ENCODE results near the gene WDFY3. TPM values are rescaled to one million over a fixed set of nuclear protein-coding genes. Genes with fewer than 3 reads are reported as not detected.

The WDFY3 gene
- total RNA-seq, 1 donor from 2014 or later, result 55.8 TPM

- Histone ChIP-seq H3K79me2 (ENCODE audit: low read depth) (no peaks in the 10 kb centered on the region), H3F3A (ENCODE audit: low read depth) (peaks cover 12% of the 10 kb centered on the region), H3K27ac (no peak overlapping the region), H3K4me3 (no peak overlapping the region), H3K9ac (no peak overlapping the region), H4K20me1 (ENCODE audit: low read depth) (no peaks in the 10 kb centered on the region), H3K9me3 (ENCODE audit: low read depth) (no peaks in the 10 kb centered on the region), H3K4me2 (peak overlapping the region; percentile 58), H3K27me3 (no peaks in the 10 kb centered on the region), H2AFZ (replicated peaks) (no peak overlapping the region), H3K4me1 (peaks cover 43% of the 10 kb centered on the region), H3K36me3 (no peaks in the 10 kb centered on the region)
- no peak overlapping the region for H3K4me3 Mint-ChIP-seq
- peaks cover 5% of the 10 kb centered on the region for H3K36me3 Mint-ChIP-seq
- peak; percentile 8 for DNase-seq (ENCODE audit: low spot score)
- H3K27ac Mint-ChIP-seq, result peak overlapping the region; percentile 28
- H3K27me3 Mint-ChIP-seq (ENCODE audit: insufficient read depth, low read depth), result no peaks in the 10 kb centered on the region
- H3K4me1 Mint-ChIP-seq, result peaks cover 48% of the 10 kb centered on the region
- H3K9me3 Mint-ChIP-seq, result no peaks in the 10 kb centered on the region
- no peak for TF ChIP-seq EZH2phosphoT487 (IDR thresholded peaks at IDR 0.05)
- TF ChIP-seq CTCF (IDR thresholded peaks at IDR 0.05), result no peak
- TF ChIP-seq EZH2 (IDR thresholded peaks at IDR 0.05), result no peak
Observed at GRCh38 chr4:84648178-84648577, 318.3 kb downstream of the WDFY3 start.

- Mint-ChIP-seq H3K9me3 (no peaks in the 10 kb centered on the region), H3K4me3 (no peak overlapping the region), H3K27ac (peak overlapping the region; percentile 1), H3K27me3 (ENCODE audit: insufficient read depth, low read depth) (no peaks in the 10 kb centered on the region), H3K36me3 (peaks cover 6% of the 10 kb centered on the region), H3K4me1 (peaks cover 45% of the 10 kb centered on the region)
- H3K4me1 ChIP-seq, result peaks cover 43% of the 10 kb centered on the region
- no peak overlapping the region for H3K27ac ChIP-seq
- H2AFZ ChIP-seq (replicated peaks), result no peak overlapping the region
- peaks cover 12% of the 10 kb centered on the region for H3F3A ChIP-seq (ENCODE audit: low read depth)
- TF ChIP-seq EZH2 (IDR thresholded peaks at IDR 0.05) (no peak), EZH2phosphoT487 (IDR thresholded peaks at IDR 0.05) (no peak), CTCF (IDR thresholded peaks at IDR 0.05) (no peak)
- no peaks in the 10 kb centered on the region for H3K36me3 ChIP-seq
- H4K20me1 ChIP-seq (ENCODE audit: low read depth), result no peaks in the 10 kb centered on the region
- H3K4me3 ChIP-seq, result no peak overlapping the region
- no peaks in the 10 kb centered on the region for H3K79me2 ChIP-seq (ENCODE audit: low read depth)
- H3K4me2 ChIP-seq, result peak overlapping the region; percentile 58
- no peak overlapping the region for H3K9ac ChIP-seq
- H3K9me3 ChIP-seq (ENCODE audit: low read depth), result no peaks in the 10 kb centered on the region
- peak; percentile 41 for DNase-seq (ENCODE audit: low spot score)
- H3K27me3 ChIP-seq, result no peaks in the 10 kb centered on the region
Observed at GRCh38 chr4:84647312-84647884, 319.1 kb downstream of the WDFY3 start.

GRCh38 chr4:84644087-84644486 lies 322.4 kb downstream of the WDFY3 start:
- H3K4me2 ChIP-seq, result no peak overlapping the region
- Mint-ChIP-seq H3K36me3 (peaks cover 4% of the 10 kb centered on the region), H3K4me1 (peaks cover 34% of the 10 kb centered on the region), H3K9me3 (no peaks in the 10 kb centered on the region), H3K27ac (no peak overlapping the region), H3K4me3 (no peak overlapping the region), H3K27me3 (ENCODE audit: insufficient read depth, low read depth) (no peaks in the 10 kb centered on the region)
- H3K27ac ChIP-seq, result no peak overlapping the region
- TF ChIP-seq EZH2phosphoT487 (IDR thresholded peaks at IDR 0.05) (no peak), EZH2 (IDR thresholded peaks at IDR 0.05) (no peak), CTCF (IDR thresholded peaks at IDR 0.05) (no peak)
- no peaks in the 10 kb centered on the region for H3K36me3 ChIP-seq
- peaks cover 41% of the 10 kb centered on the region for H3K4me1 ChIP-seq
- H4K20me1 ChIP-seq (ENCODE audit: low read depth), result no peaks in the 10 kb centered on the region
- no peaks in the 10 kb centered on the region for H3K27me3 ChIP-seq
- H3K9me3 ChIP-seq (ENCODE audit: low read depth), result no peaks in the 10 kb centered on the region
- no peak overlapping the region for H3K9ac ChIP-seq
- DNase-seq (ENCODE audit: low spot score), result peak; percentile 7
- H3K79me2 ChIP-seq (ENCODE audit: low read depth), result no peaks in the 10 kb centered on the region
- H3K4me3 ChIP-seq, result no peak overlapping the region
- H2AFZ ChIP-seq (replicated peaks), result no peak overlapping the region
- H3F3A ChIP-seq (ENCODE audit: low read depth), result peaks cover 12% of the 10 kb centered on the region
